ENCODE data around the gene LAG3.
A peak's percentile ranks its signal among the peaks of the same experiment; 100 is the strongest.

LAG3 gene

GRCh38 chr12:6767353-6768319, 4.7 kb upstream of the LAG3 start:
- H3K4me3 ChIP-seq (ENCODE audit: low read depth, low read length) = peak overlapping the region; percentile 81
- no peak for DNase-seq (ENCODE audit: low read depth)
- TF ChIP-seq, protein P1, sequence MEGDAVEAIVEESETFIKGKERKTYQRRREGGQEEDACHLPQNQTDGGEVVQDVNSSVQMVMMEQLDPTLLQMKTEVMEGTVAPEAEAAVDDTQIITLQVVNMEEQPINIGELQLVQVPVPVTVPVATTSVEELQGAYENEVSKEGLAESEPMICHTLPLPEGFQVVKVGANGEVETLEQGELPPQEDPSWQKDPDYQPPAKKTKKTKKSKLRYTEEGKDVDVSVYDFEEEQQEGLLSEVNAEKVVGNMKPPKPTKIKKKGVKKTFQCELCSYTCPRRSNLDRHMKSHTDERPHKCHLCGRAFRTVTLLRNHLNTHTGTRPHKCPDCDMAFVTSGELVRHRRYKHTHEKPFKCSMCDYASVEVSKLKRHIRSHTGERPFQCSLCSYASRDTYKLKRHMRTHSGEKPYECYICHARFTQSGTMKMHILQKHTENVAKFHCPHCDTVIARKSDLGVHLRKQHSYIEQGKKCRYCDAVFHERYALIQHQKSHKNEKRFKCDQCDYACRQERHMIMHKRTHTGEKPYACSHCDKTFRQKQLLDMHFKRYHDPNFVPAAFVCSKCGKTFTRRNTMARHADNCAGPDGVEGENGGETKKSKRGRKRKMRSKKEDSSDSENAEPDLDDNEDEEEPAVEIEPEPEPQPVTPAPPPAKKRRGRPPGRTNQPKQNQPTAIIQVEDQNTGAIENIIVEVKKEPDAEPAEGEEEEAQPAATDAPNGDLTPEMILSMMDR (IDR thresholded peaks at IDR 0.05; ENCODE audit: control insufficient read depth, extremely low read depth, insufficient read depth) = no peak

DNA sequence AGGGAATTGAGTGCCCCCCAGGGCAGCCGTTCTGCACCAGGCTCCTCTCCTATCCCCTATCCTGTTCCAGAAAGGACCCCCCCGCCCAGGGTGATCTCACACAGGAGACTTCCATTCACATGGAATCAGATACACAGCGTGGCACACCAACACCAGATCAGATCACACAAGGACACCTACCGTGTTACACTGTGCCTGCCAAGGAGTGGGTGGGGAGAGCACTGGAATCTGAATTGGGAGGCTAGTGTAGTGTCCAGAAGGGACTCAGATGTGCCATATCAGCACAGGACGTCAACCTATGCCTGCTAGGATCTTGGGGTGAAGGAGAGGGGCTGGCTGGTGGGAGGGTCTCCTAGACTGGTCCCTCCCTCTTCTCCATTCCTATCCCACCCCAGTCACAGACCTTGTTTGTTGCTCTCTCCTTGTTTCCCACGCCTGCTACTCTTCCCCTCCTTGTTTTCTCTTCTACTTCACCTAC, 3.8 kb upstream of the LAG3 start:
- no peak for DNase-seq (ENCODE audit: low read depth)
- TF ChIP-seq, protein P1 (IDR thresholded peaks at IDR 0.05; ENCODE audit: control insufficient read depth, extremely low read depth, insufficient read depth) = no peak
- peak overlapping the region; percentile 81 for H3K4me3 ChIP-seq (ENCODE audit: low read depth, low read length)

- peak overlapping the region; percentile 81 for H3K4me3 ChIP-seq (ENCODE audit: low read depth, low read length)
- TF ChIP-seq, protein P1 (IDR thresholded peaks at IDR 0.05; ENCODE audit: control insufficient read depth, extremely low read depth, insufficient read depth) = no peak
- no peak for DNase-seq (ENCODE audit: low read depth)
Observed at GRCh38 chr12:6768990-6769389, 3.3 kb upstream of the LAG3 start.

- no peak for DNase-seq (ENCODE audit: low read depth)
- no peak overlapping the region for H3K4me3 ChIP-seq (ENCODE audit: low read depth, low read length)
- TF ChIP-seq, protein P1 (IDR thresholded peaks at IDR 0.05; ENCODE audit: control insufficient read depth, extremely low read depth, insufficient read depth) = no peak
Observed at GRCh38 chr12:6769666-6770065, 2.7 kb upstream of the LAG3 start.

DNA sequence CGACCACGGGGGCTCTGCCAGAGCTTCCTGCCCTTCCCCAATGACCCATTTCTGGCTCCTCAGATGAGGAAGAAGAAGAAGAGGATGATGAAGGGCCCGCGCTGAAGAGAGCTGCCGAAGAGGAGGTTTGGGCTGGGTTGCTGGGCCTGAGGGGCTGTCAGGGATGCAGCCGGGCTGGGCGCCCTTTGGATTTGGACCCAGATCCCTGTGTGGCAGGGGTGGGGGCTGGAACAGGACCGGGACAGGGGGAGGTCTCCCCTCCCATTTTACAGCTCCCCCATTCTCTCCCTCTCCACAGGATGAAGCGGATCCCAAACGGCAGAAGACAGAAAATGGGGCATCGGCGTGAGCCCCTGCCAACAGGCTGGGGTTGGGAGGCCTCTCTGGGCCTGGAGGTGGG, 2.2 kb upstream of the LAG3 start:
- DNase-seq (ENCODE audit: low read depth) = no peak
- no peak overlapping the region for H3K4me3 ChIP-seq (ENCODE audit: low read depth, low read length)
- TF ChIP-seq, protein P1 (IDR thresholded peaks at IDR 0.05; ENCODE audit: control insufficient read depth, extremely low read depth, insufficient read depth) = no peak

GRCh38 chr12:6770600-6770999, 1.7 kb upstream of the LAG3 start:
- TF ChIP-seq, protein P1 (IDR thresholded peaks at IDR 0.05; ENCODE audit: control insufficient read depth, extremely low read depth, insufficient read depth) = no peak
- H3K4me3 ChIP-seq (ENCODE audit: low read depth, low read length) = no peak overlapping the region
- no peak for DNase-seq (ENCODE audit: low read depth)

All from LNCaP clone FGC (cell line).